ENCODE data around the gene TADA3. TPM values are rescaled to one million over a fixed set of nuclear protein-coding genes. Genes with fewer than 3 reads are reported as not detected.

TADA3 gene
- total RNA-seq, 1 donor from 2014 or later = 54.3 TPM

DNA sequence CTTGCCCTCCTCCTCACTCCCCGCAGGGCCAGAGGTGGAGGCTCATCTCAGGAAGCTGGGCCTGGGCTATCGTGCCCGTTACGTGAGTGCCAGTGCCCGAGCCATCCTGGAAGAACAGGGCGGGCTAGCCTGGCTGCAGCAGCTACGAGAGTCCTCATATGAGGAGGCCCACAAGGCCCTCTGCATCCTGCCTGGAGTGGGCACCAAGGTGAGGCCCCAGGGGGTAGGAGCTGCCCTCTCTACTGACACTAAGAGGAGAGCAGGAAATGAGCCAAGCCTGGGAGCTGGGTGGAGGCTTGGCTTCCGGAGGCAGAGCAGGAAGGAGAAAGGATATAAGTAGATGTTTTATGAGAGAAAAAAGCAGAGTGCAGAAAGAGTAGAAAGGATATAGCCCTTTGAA, 37.6 kb downstream of the TADA3 start:
- Mint-ChIP-seq H3K27ac (peak overlapping the region; percentile 34), H3K9me3 (no peaks in the 10 kb centered on the region), H3K4me3 (no peak overlapping the region), H3K36me3 (peaks cover 17% of the 10 kb centered on the region), H3K27me3 (no peaks in the 10 kb centered on the region), H3K4me1 (ENCODE audit: unreplicated experiment) (peaks cover 21% of the 10 kb centered on the region)
- TF ChIP-seq CTCF (conservative IDR thresholded peaks at IDR 0.05) = no peak
- DNase-seq (ENCODE audit: extremely low spot score, unreplicated experiment) = no peak

DNA sequence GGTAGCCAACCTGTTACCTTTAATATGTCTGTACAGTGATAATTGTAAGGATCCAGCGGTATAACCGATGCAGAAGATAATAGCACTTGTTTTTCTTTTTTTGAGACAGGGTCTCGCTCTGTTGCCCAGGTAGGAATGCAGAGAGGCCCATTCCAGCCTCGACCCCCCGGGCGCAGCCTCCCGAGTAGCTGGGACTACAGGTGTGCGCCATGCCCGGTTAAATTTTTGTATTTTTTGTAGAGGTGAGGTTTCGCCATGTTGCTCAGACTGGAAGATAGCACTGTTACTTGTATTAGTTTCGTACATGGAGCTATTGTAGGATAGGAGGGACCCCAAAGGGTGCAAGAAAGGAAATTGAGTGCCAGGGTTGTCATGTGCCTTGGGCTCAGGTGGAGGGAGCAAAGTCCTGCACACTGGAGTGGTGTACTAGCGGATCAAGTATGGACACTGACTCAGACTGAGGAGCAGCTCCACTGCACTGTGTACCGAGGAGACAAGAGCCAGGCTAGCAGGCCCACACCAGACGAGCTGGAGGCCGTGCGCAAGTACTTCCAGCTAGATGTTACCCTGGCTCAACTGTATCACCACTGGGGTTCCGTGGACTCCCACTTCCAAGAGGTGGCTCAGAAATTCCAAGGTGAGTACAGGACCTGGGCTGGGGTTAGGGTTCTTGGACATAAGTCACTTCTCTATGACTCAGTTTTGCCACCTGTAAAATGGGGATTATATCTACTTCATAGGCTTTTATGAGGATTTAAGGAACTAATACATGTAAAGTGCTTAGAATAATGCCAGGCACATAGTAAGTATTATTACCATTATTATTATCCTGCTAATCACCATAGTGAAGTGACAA, 41.5 kb downstream of the TADA3 start:
- no peak for TF ChIP-seq CTCF (conservative IDR thresholded peaks at IDR 0.05)
- no peaks in the 10 kb centered on the region for H3K9me3 Mint-ChIP-seq
- no peak for DNase-seq (ENCODE audit: extremely low spot score, unreplicated experiment)
- peak overlapping the region; percentile 98 for H3K27ac Mint-ChIP-seq
- peaks cover 24% of the 10 kb centered on the region for H3K4me1 Mint-ChIP-seq (ENCODE audit: unreplicated experiment)
- peak overlapping the region; percentile 100 for H3K4me3 Mint-ChIP-seq
- H3K36me3 Mint-ChIP-seq = peaks cover 17% of the 10 kb centered on the region
- no peaks in the 10 kb centered on the region for H3K27me3 Mint-ChIP-seq

GRCh38 chr3:9749645-9750555, 42.4 kb downstream of the TADA3 start, which contains the start of gene OGG1:
Gene OGG1 (plus strand): TSS chr3:9749952. CDS start chr3:9750287, 335 bp downstream.
- Mint-ChIP-seq H3K27me3 (no peaks in the 10 kb centered on the region), H3K9me3 (no peaks in the 10 kb centered on the region), H3K4me1 (ENCODE audit: unreplicated experiment) (peaks cover 24% of the 10 kb centered on the region), H3K36me3 (peaks cover 17% of the 10 kb centered on the region), H3K4me3 (peak within 1 kb of the TSS; percentile 100), H3K27ac (peak within 1 kb of the TSS; percentile 98)
- TF ChIP-seq CTCF (conservative IDR thresholded peaks at IDR 0.05) = no peak
- DNase-seq (ENCODE audit: extremely low spot score, unreplicated experiment) = peak; percentile 93

GRCh38 chr3:9749296-9749644, 43.0 kb downstream of the TADA3 start:
- peaks cover 24% of the 10 kb centered on the region for H3K4me1 Mint-ChIP-seq (ENCODE audit: unreplicated experiment)
- no peak for TF ChIP-seq CTCF (conservative IDR thresholded peaks at IDR 0.05)
- DNase-seq (ENCODE audit: extremely low spot score, unreplicated experiment) = no peak
- H3K27ac Mint-ChIP-seq = peak overlapping the region; percentile 98
- H3K4me3 Mint-ChIP-seq = peak overlapping the region; percentile 100
- H3K9me3 Mint-ChIP-seq = no peaks in the 10 kb centered on the region
- H3K36me3 Mint-ChIP-seq = peaks cover 17% of the 10 kb centered on the region
- H3K27me3 Mint-ChIP-seq = no peaks in the 10 kb centered on the region

DNA sequence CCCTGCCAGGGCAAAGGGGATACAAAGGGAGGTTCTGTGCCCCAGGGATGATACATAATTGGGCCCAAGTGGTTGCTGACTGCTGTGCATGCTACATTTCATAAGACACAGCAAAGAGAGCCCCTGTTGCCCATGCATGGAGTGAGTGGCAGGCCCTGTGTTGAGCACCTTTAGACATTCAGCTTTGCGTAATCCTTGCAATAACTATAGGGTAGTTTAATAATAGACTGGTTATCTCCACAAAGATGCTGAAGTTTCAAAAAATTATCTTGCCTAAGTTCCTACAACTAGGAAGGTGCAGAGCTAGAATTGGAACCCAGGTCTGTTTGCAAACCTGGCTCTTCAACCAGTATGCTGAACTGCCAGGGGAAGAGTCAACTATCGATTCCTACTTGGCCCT, 44.2 kb downstream of the TADA3 start:
- Mint-ChIP-seq H3K27ac (no peak overlapping the region), H3K4me1 (ENCODE audit: unreplicated experiment) (peaks cover 24% of the 10 kb centered on the region), H3K4me3 (peak overlapping the region; percentile 47)

More for the DNA sequence above, 44.2 kb downstream of the TADA3 start:
- no peak for TF ChIP-seq CTCF (conservative IDR thresholded peaks at IDR 0.05)
- Mint-ChIP-seq H3K27me3 (no peaks in the 10 kb centered on the region), H3K36me3 (peaks cover 17% of the 10 kb centered on the region), H3K9me3 (no peaks in the 10 kb centered on the region)
- DNase-seq (ENCODE audit: extremely low spot score, unreplicated experiment) = no peak

All from type B pancreatic cell (in vitro differentiated cells).